Neural cell (in vitro differentiated cells): Measurements from ENCODE around the gene CEP350. TPM values are rescaled to one million over a fixed set of nuclear protein-coding genes. Genes with fewer than 3 reads are reported as not detected.

Experiments
- H2AFZ ChIP-seq: fragments of 200-600, 300-800 bp; sonication (generic), shearing (Covaris generic); 2 replicates; pipeline ENCODE4 v1.6.0; 2014; ENCODE audit warnings: low read depth, mild to moderate bottlenecking, antibody characterized with exemption, low read length, moderate library complexity
- H3F3A ChIP-seq: fragments of 200-600 bp; shearing (Covaris generic); 2 replicates; pipeline ENCODE4 v1.6.1; 2016; ENCODE audit warnings: mild to moderate bottlenecking, moderate library complexity, mixed read lengths, antibody characterized with exemption, low read length; ENCODE audit not compliant: insufficient read depth, poor library complexity, severe bottlenecking
- H3K27ac ChIP-seq: fragments of 200-600, 300-800 bp; sonication (generic), shearing (Covaris generic); 2 replicates; pipeline ENCODE4 v1.5.1; 2014; ENCODE audit warnings: mild to moderate bottlenecking, low read length, moderate library complexity
- H3K27me3 ChIP-seq: fragments of 300-800, 200-600 bp; sonication (generic), shearing (Covaris generic); 2 replicates; pipeline ENCODE4 v1.6.0; 2014; ENCODE audit warnings: mild to moderate bottlenecking, low read depth, low read length, moderate library complexity; ENCODE audit not compliant: insufficient read depth
- H3K36me3 ChIP-seq: fragments of 300-800, 200-600 bp; sonication (generic), shearing (Covaris generic); 2 replicates; pipeline ENCODE4 v1.5.1; 2014; ENCODE audit warnings: mild to moderate bottlenecking, antibody characterized with exemption, low read length, moderate library complexity; ENCODE audit not compliant: insufficient read depth
- H3K4me2 ChIP-seq: fragments of 300-800, 200-600 bp; sonication (generic), shearing (Covaris generic); 2 replicates; pipeline ENCODE4 v1.6.0; 2014; ENCODE audit warnings: mild to moderate bottlenecking, low read length
- H3K4me3 ChIP-seq: fragments of 300-800, 200-600 bp; sonication (generic), shearing (Covaris generic); 2 replicates; pipeline ENCODE4 v1.5.1; 2014; ENCODE audit warnings: mild to moderate bottlenecking, low read length, moderate library complexity
- H3K79me2 ChIP-seq: fragments of 200-600 bp; shearing (Covaris generic); replicated peaks from 2 replicates; pipeline ENCODE4 v1.6.0; 2014; ENCODE audit warnings: mild to moderate bottlenecking, low read length, moderate library complexity; ENCODE audit not compliant: insufficient read depth
- H3K9ac ChIP-seq: fragments of 300-800, 200-600 bp; sonication (generic), shearing (Covaris generic); 2 replicates; pipeline ENCODE4 v1.6.1; 2016; ENCODE audit warnings: mild to moderate bottlenecking, low read length, mixed read lengths
- H3K9me2 ChIP-seq: fragments of 200-600 bp; shearing (Covaris generic); 2 replicates; pipeline ENCODE4 v1.6.1; 2016; ENCODE audit warnings: mild to moderate bottlenecking, low read length, mixed read lengths; ENCODE audit not compliant: insufficient read depth
- H3K9me3 ChIP-seq: fragments of 200-600, 300-800 bp; sonication (generic), shearing (Covaris generic); 2 replicates; pipeline ENCODE4 v1.6.1; 2016; ENCODE audit warnings: mild to moderate bottlenecking, mixed run types, low read length, moderate library complexity, mixed read lengths
- H4K20me1 ChIP-seq: fragments of 200-600 bp; shearing (Covaris generic); 2 replicates; pipeline ENCODE4 v1.6.1; 2016; ENCODE audit warnings: mild to moderate bottlenecking, mixed run types; ENCODE audit not compliant: insufficient read depth
- CTCF ChIP-seq: fragments of 450-650 bp; IDR thresholded peaks from 2 replicates; pipeline ENCODE4 v1.5.1; 2014; ENCODE audit warnings: antibody characterized with exemption, mild to moderate bottlenecking, moderate library complexity; ENCODE audit not compliant: poor library complexity, severe bottlenecking
- EP300 ChIP-seq: fragments of 450-650 bp; conservative IDR thresholded peaks from 2 replicates; pipeline ENCODE4 v1.6.1; 2014; ENCODE audit warnings: antibody characterized with exemption, mild to moderate bottlenecking, moderate library complexity; ENCODE audit not compliant: poor library complexity, severe bottlenecking
- EZH2 ChIP-seq: fragments of 200-600, 300-800 bp; shearing (Covaris generic), sonication (generic); IDR thresholded peaks from 2 replicates; pipeline ENCODE4 v1.6.1; 2014; ENCODE audit warnings: antibody characterized with exemption, low read length, borderline replicate concordance, mild to moderate bottlenecking; ENCODE audit not compliant: insufficient read depth, poor library complexity, severe bottlenecking
- MXI1 ChIP-seq: fragments of 450-650 bp; conservative IDR thresholded peaks from 2 replicates; pipeline ENCODE4 v1.6.1; 2014; ENCODE audit warnings: antibody characterized with exemption, mild to moderate bottlenecking; ENCODE audit not compliant: poor library complexity, severe bottlenecking
- POLR2AphosphoS5 ChIP-seq: IDR thresholded peaks from 2 replicates; pipeline ENCODE4 v1.6.1; 2012
- RAD21 ChIP-seq: fragments of 450-650 bp; conservative IDR thresholded peaks from 2 replicates; pipeline ENCODE4 v1.6.1; 2014; ENCODE audit warnings: antibody characterized with exemption, mild to moderate bottlenecking, moderate library complexity
- SMC3 ChIP-seq: fragments of 450-650 bp; conservative IDR thresholded peaks from 2 replicates; pipeline ENCODE4 v1.6.1; 2014; ENCODE audit warnings: antibody characterized with exemption, mild to moderate bottlenecking, moderate library complexity; ENCODE audit not compliant: poor library complexity
- TAF1 ChIP-seq: IDR thresholded peaks from 2 replicates; pipeline ENCODE4 v1.6.1; 2012; ENCODE audit warnings: low read depth
- polyA plus RNA-seq: library from polyadenylated mRNA; depleted of rRNA; stranded (reverse); fragments of >200 nt; gene quantifications from 2 replicates; pipeline ENCODE4 v1.2.3, GENCODE V29; 2014
- TF ChIP-seq, protein P1 (sequence below): IDR thresholded peaks from 2 replicates; pipeline ENCODE4 v1.6.1; 2012; ENCODE audit warnings: borderline replicate concordance

Gene CEP350
- polyA plus RNA-seq, 1 donor from 2014 or later: 28.1 TPM

DNA sequence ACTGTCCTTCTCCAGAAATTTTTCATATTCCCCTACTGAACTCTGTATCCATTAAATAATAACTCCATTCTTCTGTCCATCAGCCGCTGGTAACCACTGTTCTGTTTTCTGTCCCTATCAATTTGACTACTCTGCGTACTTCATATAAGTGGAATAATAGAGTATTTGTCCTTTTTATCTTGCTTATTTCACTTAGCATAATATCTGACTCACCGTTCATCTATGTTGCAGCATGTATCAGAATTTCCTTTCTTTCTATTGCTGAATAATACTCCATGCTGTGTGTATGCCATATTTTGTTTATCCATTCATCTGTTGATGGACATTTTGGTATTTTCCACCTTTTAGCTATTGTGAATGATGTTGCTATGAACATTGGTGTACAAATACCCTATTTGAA lies 71.9 kb downstream of the CEP350 start:
- TF ChIP-seq MXI1 (no peak), CTCF (no peak), RAD21 (no peak)
- TF ChIP-seq, protein P1, sequence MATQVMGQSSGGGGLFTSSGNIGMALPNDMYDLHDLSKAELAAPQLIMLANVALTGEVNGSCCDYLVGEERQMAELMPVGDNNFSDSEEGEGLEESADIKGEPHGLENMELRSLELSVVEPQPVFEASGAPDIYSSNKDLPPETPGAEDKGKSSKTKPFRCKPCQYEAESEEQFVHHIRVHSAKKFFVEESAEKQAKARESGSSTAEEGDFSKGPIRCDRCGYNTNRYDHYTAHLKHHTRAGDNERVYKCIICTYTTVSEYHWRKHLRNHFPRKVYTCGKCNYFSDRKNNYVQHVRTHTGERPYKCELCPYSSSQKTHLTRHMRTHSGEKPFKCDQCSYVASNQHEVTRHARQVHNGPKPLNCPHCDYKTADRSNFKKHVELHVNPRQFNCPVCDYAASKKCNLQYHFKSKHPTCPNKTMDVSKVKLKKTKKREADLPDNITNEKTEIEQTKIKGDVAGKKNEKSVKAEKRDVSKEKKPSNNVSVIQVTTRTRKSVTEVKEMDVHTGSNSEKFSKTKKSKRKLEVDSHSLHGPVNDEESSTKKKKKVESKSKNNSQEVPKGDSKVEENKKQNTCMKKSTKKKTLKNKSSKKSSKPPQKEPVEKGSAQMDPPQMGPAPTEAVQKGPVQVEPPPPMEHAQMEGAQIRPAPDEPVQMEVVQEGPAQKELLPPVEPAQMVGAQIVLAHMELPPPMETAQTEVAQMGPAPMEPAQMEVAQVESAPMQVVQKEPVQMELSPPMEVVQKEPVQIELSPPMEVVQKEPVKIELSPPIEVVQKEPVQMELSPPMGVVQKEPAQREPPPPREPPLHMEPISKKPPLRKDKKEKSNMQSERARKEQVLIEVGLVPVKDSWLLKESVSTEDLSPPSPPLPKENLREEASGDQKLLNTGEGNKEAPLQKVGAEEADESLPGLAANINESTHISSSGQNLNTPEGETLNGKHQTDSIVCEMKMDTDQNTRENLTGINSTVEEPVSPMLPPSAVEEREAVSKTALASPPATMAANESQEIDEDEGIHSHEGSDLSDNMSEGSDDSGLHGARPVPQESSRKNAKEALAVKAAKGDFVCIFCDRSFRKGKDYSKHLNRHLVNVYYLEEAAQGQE: no peak

GRCh38 chr1:180027949-180028445 lies 73.4 kb downstream of the CEP350 start:
- Histone ChIP-seq H2AFZ (no peak overlapping the region), H3K36me3 (peaks cover 3% of the 10 kb centered on the region), H3K4me2 (no peak overlapping the region), H3K4me3 (no peak overlapping the region), H4K20me1 (no peaks in the 10 kb centered on the region), H3K27me3 (no peaks in the 10 kb centered on the region), H3F3A (no peaks in the 10 kb centered on the region), H3K79me2 (no peaks in the 10 kb centered on the region), H3K9me3 (no peaks in the 10 kb centered on the region), H3K27ac (no peak overlapping the region), H3K9ac (no peak overlapping the region), H3K9me2 (no peaks in the 10 kb centered on the region)
- TF ChIP-seq EZH2 (no peak), SMC3 (no peak), TAF1 (no peak), EP300 (no peak), MXI1 (no peak), POLR2AphosphoS5 (no peak), CTCF (no peak), RAD21 (no peak)
- TF ChIP-seq, protein P1: no peak

More for the DNA sequence above, 71.9 kb downstream of the CEP350 start:
- H3K9ac ChIP-seq: no peak overlapping the region
- H3K27ac ChIP-seq: no peak overlapping the region
- no peaks in the 10 kb centered on the region for H4K20me1 ChIP-seq
- no peak overlapping the region for H3K4me3 ChIP-seq
- H3F3A ChIP-seq: no peaks in the 10 kb centered on the region
- peaks cover 8% of the 10 kb centered on the region for H3K36me3 ChIP-seq
- H3K9me3 ChIP-seq: no peaks in the 10 kb centered on the region
- H3K27me3 ChIP-seq: no peaks in the 10 kb centered on the region
- no peaks in the 10 kb centered on the region for H3K9me2 ChIP-seq
- no peaks in the 10 kb centered on the region for H3K79me2 ChIP-seq
- no peak overlapping the region for H2AFZ ChIP-seq
- H3K4me2 ChIP-seq: no peak overlapping the region
